Measurements from ENCODE around the gene TRMT112. TPM values are rescaled to one million over a fixed set of nuclear protein-coding genes. Genes with fewer than 3 reads are reported as not detected.

The TRMT112 gene
- total and polyA plus RNA-seq, 2 of the 4 experiments (the other 2 are of a cell fraction) = 173 to 202 TPM

- peak overlapping the region; percentile 15; the same call in 1 of the 2 replicates for H3K4me2 ChIP-seq (ENCODE audit: low read depth, low read length)
Observed at GRCh38 chr11:64283092-64283491, 34.3 kb downstream of the TRMT112 start.

More at GRCh38 chr11:64283092-64283491, 34.3 kb downstream of the TRMT112 start:
- Histone ChIP-seq H2BK15ac (ENCODE audit: low read depth, low read length) (no peak overlapping the region), H3K56ac (ENCODE audit: extremely low read depth, insufficient read depth, low read length) (no peak overlapping the region), H2AK9ac (replicated peaks; ENCODE audit: low read depth, low read length, poor library complexity) (no peak overlapping the region), H2BK120ac (ENCODE audit: low read depth, low read length) (no peak overlapping the region), H3K9me1 (ENCODE audit: insufficient read depth, low read length) (peaks cover 5% of the 10 kb centered on the region; the same call in 1 of the 2 replicates), H4K5ac (ENCODE audit: low read depth, low read length) (no peak overlapping the region), H3K9me3 (ENCODE audit: control insufficient read depth, insufficient read depth, low read length) (no peaks in the 10 kb centered on the region), H4K8ac (ENCODE audit: low read depth in 2 of 2, low read length in 2 of 2) (no peak overlapping the region), H3K27ac (ENCODE audit: insufficient read depth, low read length) (no peak overlapping the region), H2BK5ac (ENCODE audit: low read depth, low read length, poor library complexity, severe bottlenecking) (no peak overlapping the region), H2AFZ (replicated peaks; ENCODE audit: low read length, poor library complexity) (no peak overlapping the region), H3K9ac (ENCODE audit: low read depth, low read length) (no peak overlapping the region), H3K27me3 (ENCODE audit: control insufficient read depth, insufficient read depth, low read length) (no peaks in the 10 kb centered on the region), H3K4me1 (ENCODE audit: control insufficient read depth, insufficient read depth, low read length) (peaks cover 8% of the 10 kb centered on the region), H2BK20ac (ENCODE audit: low read depth, low read length) (no peak overlapping the region), H3K4ac (ENCODE audit: low read depth, low read length) (no peak overlapping the region; the same call in 1 of the 2 replicates), H2AK5ac (ENCODE audit: low read depth, low read length) (no peak overlapping the region; the same call in 1 of the 2 replicates), H3K14ac (replicated peaks; ENCODE audit: low read depth, low read length) (no peak overlapping the region), H3K23ac (ENCODE audit: low read depth, low read length) (peak overlapping the region; percentile 51; the same call in 1 of the 2 replicates), H3K18ac (ENCODE audit: low read depth, low read length) (no peak overlapping the region), H3K79me1 (ENCODE audit: low read depth in 1 of 2, low read length in 2 of 2) (peaks cover 15 to 39% of the 10 kb centered on the region in 2 experiments), H3K4me3 (ENCODE audit: insufficient read depth, low read depth, low read length) (no peak overlapping the region), H4K91ac (ENCODE audit: insufficient read depth, low read depth, low read length) (no peak overlapping the region), H4K20me1 (ENCODE audit: insufficient read depth, low read length) (no peaks in the 10 kb centered on the region), H3K36me3 (ENCODE audit: control insufficient read depth, insufficient read depth, low read length) (peaks cover 15% of the 10 kb centered on the region)
- no TSS peak for BruUV-seq (replicated peaks)
- no peak for ATAC-seq (ENCODE audit: low read depth)
- no CpG with 5 or more reads among the region's 3 CpGs for WGBS, 2 experiments (ENCODE audit: extremely low coverage in 2 of 2, insufficient read length in 1 of 2)
- no peak for DNase-seq
- in situ Hi-C loops (cut with MboI; ENCODE audit: low sequenced_read_pairs) (no loop called here), dilution Hi-C loops (cut with HindIII; ENCODE audit: low sequenced_read_pairs, unreplicated experiment) (no loop called here), intact Hi-C loops (cut with micrococcal nuclease) (no loop called here)
- TF ChIP-seq USF2 (IDR thresholded peaks at IDR 0.05; ENCODE audit: low read depth, low read length) (no peak), SMC3 (IDR thresholded peaks at IDR 0.05; ENCODE audit: low read depth, low read length) (no peak), BHLHE40 (IDR thresholded peaks at IDR 0.05; ENCODE audit: low read depth, low read length) (no peak), MXI1 (IDR thresholded peaks at IDR 0.05; ENCODE audit: borderline replicate concordance, low read depth, low read length) (no peak), RCOR1 (IDR thresholded peaks at IDR 0.05; ENCODE audit: insufficient replicate concordance, low read length) (no peak), MAZ (IDR thresholded peaks at IDR 0.05; ENCODE audit: borderline replicate concordance, low read depth, low read length) (no peak), NFE2L2 (IDR thresholded peaks at IDR 0.05; ENCODE audit: low read depth, low read length) (no peak), CHD1 (IDR thresholded peaks at IDR 0.05; ENCODE audit: low read depth, low read length) (no peak), RFX5 (IDR thresholded peaks at IDR 0.05; ENCODE audit: low read depth, low read length) (no peak), POLR2A (IDR thresholded peaks at IDR 0.05; ENCODE audit: low read depth, low read length) (no peak), CEBPB (IDR thresholded peaks at IDR 0.05; ENCODE audit: low read depth, low read length) (no peak), FOS (IDR thresholded peaks at IDR 0.05; ENCODE audit: low read depth, low read length) (no peak), RAD21 (IDR thresholded peaks at IDR 0.05; ENCODE audit: low read length) (no peak), CTCF (conservative IDR thresholded peaks at IDR 0.05; ENCODE audit: low read depth, low read length) (no peak), ELK1 (IDR thresholded peaks at IDR 0.05; ENCODE audit: borderline replicate concordance, low read depth, low read length) (no peak), MAFK (IDR thresholded peaks at IDR 0.05; ENCODE audit: low read depth, low read length) (no peak)
- ChIA-PET POLR2A (ENCODE audit: unreplicated experiment) (no interaction called here), CTCF (interaction anchor here (1.2 to 1.6 kb wide), 2 partner anchors 18 to 22 kb away, joined by 3 to 4 read pairs; partner anchors contain the start of gene ESRRA)

Measured in IMR-90 (cell line).